Endothelial cell of umbilical vein (primary cell): ENCODE data around the gene TANGO2. TPM values are rescaled to one million over a fixed set of nuclear protein-coding genes. Genes with fewer than 3 reads are reported as not detected.

Source experiments
- BruUV-seq: library from RNA; stranded (reverse); fragments of 400-500 nt; replicated peaks from 2 replicates; lab custom pipeline; 2021; lab: Mats Ljungman, UMichigan
- CTCF ChIA-PET: fragments of 300-600, 350-600 bp; sonication (Branson Sonifier 250); formaldehyde crosslinking; loops from one replicate; lab custom pipeline; 2021; ENCODE audit warnings: antibody characterized with exemption, inconsistent platforms; lab: Charles Lee
- POLR2A ChIA-PET: fragments of 300-600, 350-600 bp; sonication (Branson Sonifier 250); formaldehyde crosslinking; loops from one replicate; lab custom pipeline; 2021; ENCODE audit warnings: antibody characterized with exemption, inconsistent platforms; lab: Charles Lee
- DNase-seq: peaks from one replicate; pipeline ENCODE4 v3.0.0-alpha.2; 2011; ENCODE audit warnings: low read depth, low spot score
- FAIRE-seq: peaks from 2 replicates; lab custom pipeline; 2011; peaks lifted over from hg19 to GRCh38; lab: Jason Lieb, UNC
- H2AFZ ChIP-seq: 2 replicates; pipeline ENCODE4 v1.6.0; 2012; ENCODE audit warnings: low read depth, low read length, control low read depth, inconsistent platforms
- H3K27ac ChIP-seq: 2 replicates; pipeline ENCODE4 v1.5.1; 2011; ENCODE audit warnings: low read depth, mild to moderate bottlenecking, control low read depth, low read length, moderate library complexity; ENCODE audit not compliant: insufficient read depth
- H3K27me3 ChIP-seq, 2 experiments: 2 replicates each; pipeline versions ENCODE4 v1.6.0 to v1.6.1; 2011; ENCODE audit warnings: low read length in 2 of 2, mixed read lengths in 1 of 2; ENCODE audit not compliant: control insufficient read depth in 2 of 2, insufficient read depth in 2 of 2
- H3K36me3 ChIP-seq, 2 experiments: 2 replicates in 1 of 2; 3 replicates in 1 of 2; pipeline ENCODE4 v1.5.1; 2011; ENCODE audit warnings: low read length in 2 of 2, mild to moderate bottlenecking in 1 of 2, moderate library complexity in 1 of 2; ENCODE audit not compliant: control insufficient read depth in 2 of 2, insufficient read depth in 2 of 2; ENCODE audit errors: extremely low read depth in 1 of 2
- H3K4me1 ChIP-seq: 3 replicates; pipeline ENCODE4 v1.5.1; 2011; ENCODE audit warnings: mild to moderate bottlenecking, low read length; ENCODE audit not compliant: control insufficient read depth, insufficient read depth; ENCODE audit errors: extremely low read depth
- H3K4me2 ChIP-seq: 2 replicates; pipeline ENCODE4 v1.6.1; 2011; ENCODE audit warnings: low read length, control low read depth, mixed read lengths; ENCODE audit not compliant: insufficient read depth
- H3K4me3 ChIP-seq, 3 experiments: fragments of 200-600 bp in 1 of 3; sonication (generic), shearing (Covaris generic) in 1 of 3; replicated peaks in 1 of 3; 2 replicates each; pipeline ENCODE4 v1.5.1; 2011 to 2016; ENCODE audit warnings: control low read depth in 3 of 3, low read length in 3 of 3, mild to moderate bottlenecking in 2 of 3, inconsistent platforms in 1 of 3, low read depth in 1 of 3, moderate library complexity in 1 of 3; ENCODE audit not compliant: insufficient read depth in 1 of 3
- H3K79me2 ChIP-seq: 2 replicates; pipeline ENCODE4 v1.6.0; 2012; ENCODE audit warnings: low read length, inconsistent platforms; ENCODE audit not compliant: control insufficient read depth, insufficient read depth
- H3K9ac ChIP-seq: replicated peaks from 2 replicates; pipeline ENCODE3; 2011; ENCODE audit warnings: low read length, control low read depth; ENCODE audit not compliant: insufficient read depth; ENCODE audit errors: extremely low read depth
- H3K9me1 ChIP-seq: replicated peaks from 3 replicates; pipeline ENCODE4 v1.6.0; 2011; ENCODE audit warnings: mild to moderate bottlenecking, low read length; ENCODE audit not compliant: control insufficient read depth, insufficient read depth; ENCODE audit errors: extremely low read depth
- H3K9me3 ChIP-seq: replicated peaks from 2 replicates; pipeline ENCODE4 v1.5.1; 2012; ENCODE audit warnings: low read length, inconsistent platforms; ENCODE audit not compliant: control insufficient read depth, insufficient read depth
- H4K20me1 ChIP-seq: replicated peaks from 2 replicates; pipeline ENCODE3; 2011; ENCODE audit warnings: mild to moderate bottlenecking, low read length; ENCODE audit not compliant: control insufficient read depth, insufficient read depth; ENCODE audit errors: extremely low read depth
- EZH2 ChIP-seq: IDR thresholded peaks from 2 replicates; pipeline ENCODE4 v1.6.1; 2012; ENCODE audit warnings: borderline replicate concordance, low read depth, mild to moderate bottlenecking, moderate library complexity, low read length, inconsistent platforms; ENCODE audit not compliant: severe bottlenecking
- JUN ChIP-seq: IDR thresholded peaks from 2 replicates; pipeline ENCODE4 v1.6.1; 2011; ENCODE audit warnings: borderline replicate concordance, low read depth; ENCODE audit not compliant: insufficient read length, insufficient read depth
- MYC ChIP-seq: IDR thresholded peaks from one replicate; pipeline ENCODE4 v1.6.1; 2011; ENCODE audit warnings: mild to moderate bottlenecking, low read depth, low read length
- POLR2A ChIP-seq: IDR thresholded peaks from 2 replicates; pipeline ENCODE4 v1.6.1; 2012; ENCODE audit warnings: low read depth, mild to moderate bottlenecking, control low read depth, low read length
- dilution Hi-C: fragments of 300-500 bp; cut with MboI; formaldehyde crosslinking; loops from one replicate; pipeline ENCODE4 v1.15.0; 2019; ENCODE audit warnings: low sequenced_read_pairs; ENCODE audit not compliant: extremely low pct_ligation_motif_present
- intact Hi-C: fragments of 100-400 bp; cut with micrococcal nuclease; formaldehyde crosslinking; loops from one replicate; pipeline ENCODE4 v1.10.0; 2022
- polyA plus RNA-seq, 4 experiments: library from polyadenylated mRNA; depleted of rRNA in 3 of 4; stranded (reverse) in 3 of 4; unstranded in 1 of 4; fragments of >200 nt; gene quantifications; 2 replicates each; pipeline versions ENCODE4 v1.2.1 to v1.2.3, GENCODE V29; 2011 to 2012; ENCODE audit warnings: missing spikeins in 1 of 4
- total RNA-seq: library from RNA; stranded (reverse); gene quantifications from 2 replicates; pipeline ENCODE4 v1.2.3, GENCODE V29; 2021
- TF ChIP-seq, protein P1 (sequence below), 2 donors: IDR thresholded peaks; 1 replicate in 1 of 2; 2 replicates in 1 of 2; pipeline ENCODE4 v1.5.1; 2011; ENCODE audit warnings: low read length in 2 of 2, mild to moderate bottlenecking in 2 of 2, moderate library complexity in 2 of 2, control low read depth in 1 of 2, inconsistent platforms in 1 of 2, low read depth in 1 of 2; ENCODE audit not compliant: insufficient read depth in 1 of 2; ENCODE audit errors: extremely low read depth in 1 of 2
- TF ChIP-seq, protein P2 (sequence below): IDR thresholded peaks from 2 replicates; pipeline ENCODE4 v1.6.1; 2011; ENCODE audit not compliant: insufficient read depth, insufficient read length

Gene TANGO2
- total and polyA plus RNA-seq, 2 donors (not counting 3 experiments of a cell fraction or from before 2014, with no cell fraction given), result 40.0 to 49.3 TPM

DNA sequence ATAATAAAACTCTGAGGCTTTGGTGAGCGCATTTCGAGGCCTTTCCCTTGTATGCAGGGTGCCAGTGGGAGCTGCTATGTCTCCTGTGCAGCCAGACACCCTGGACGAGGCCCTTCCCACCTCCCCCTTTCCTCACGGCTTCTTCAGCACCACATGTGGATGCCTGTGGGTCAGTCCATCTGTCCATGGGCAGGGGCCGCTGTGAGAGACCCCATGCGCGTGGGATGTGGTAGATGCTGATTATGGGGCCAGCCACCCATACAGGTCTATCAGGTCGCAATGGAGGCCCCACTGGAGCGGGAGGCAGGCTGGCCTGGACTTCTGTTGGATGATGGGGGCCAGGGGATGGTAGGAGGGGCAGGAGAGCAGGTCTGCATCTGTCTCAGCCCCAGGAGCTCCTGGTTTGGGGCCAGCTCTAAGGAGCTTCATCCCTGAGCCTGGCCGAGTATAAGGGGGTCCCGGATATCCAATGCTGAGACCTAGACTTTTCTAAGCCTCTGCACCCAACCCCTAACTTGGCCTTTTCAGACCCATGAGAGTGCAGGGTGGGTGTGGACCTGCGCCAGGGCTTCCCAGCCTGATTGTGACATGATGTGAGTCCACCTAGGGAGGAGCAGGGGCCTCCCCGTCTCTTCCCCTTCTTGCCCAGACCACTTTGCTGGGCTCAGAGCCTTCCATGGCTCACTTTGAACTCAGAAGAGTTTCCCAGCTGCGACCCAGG lies 45.1 kb downstream of the TANGO2 start:
- ChIA-PET CTCF (no interaction called here), POLR2A (no interaction called here)
- no peak overlapping the region for H3K4me2 ChIP-seq
- H3K27ac ChIP-seq, result no peak overlapping the region
- H3K9ac ChIP-seq, result no peak overlapping the region
- dilution Hi-C loops, result no loop called here
- no peaks in the 10 kb centered on the region for H3K27me3 ChIP-seq
- intact Hi-C loops, result no loop called here
- H3K4me3 ChIP-seq, result no peak overlapping the region
- H3K4me1 ChIP-seq, result peaks cover 12% of the 10 kb centered on the region
- no TSS peak for BruUV-seq
- H3K9me3 ChIP-seq, result no peaks in the 10 kb centered on the region
- H3K79me2 ChIP-seq, result no peaks in the 10 kb centered on the region
- TF ChIP-seq, protein P1, sequence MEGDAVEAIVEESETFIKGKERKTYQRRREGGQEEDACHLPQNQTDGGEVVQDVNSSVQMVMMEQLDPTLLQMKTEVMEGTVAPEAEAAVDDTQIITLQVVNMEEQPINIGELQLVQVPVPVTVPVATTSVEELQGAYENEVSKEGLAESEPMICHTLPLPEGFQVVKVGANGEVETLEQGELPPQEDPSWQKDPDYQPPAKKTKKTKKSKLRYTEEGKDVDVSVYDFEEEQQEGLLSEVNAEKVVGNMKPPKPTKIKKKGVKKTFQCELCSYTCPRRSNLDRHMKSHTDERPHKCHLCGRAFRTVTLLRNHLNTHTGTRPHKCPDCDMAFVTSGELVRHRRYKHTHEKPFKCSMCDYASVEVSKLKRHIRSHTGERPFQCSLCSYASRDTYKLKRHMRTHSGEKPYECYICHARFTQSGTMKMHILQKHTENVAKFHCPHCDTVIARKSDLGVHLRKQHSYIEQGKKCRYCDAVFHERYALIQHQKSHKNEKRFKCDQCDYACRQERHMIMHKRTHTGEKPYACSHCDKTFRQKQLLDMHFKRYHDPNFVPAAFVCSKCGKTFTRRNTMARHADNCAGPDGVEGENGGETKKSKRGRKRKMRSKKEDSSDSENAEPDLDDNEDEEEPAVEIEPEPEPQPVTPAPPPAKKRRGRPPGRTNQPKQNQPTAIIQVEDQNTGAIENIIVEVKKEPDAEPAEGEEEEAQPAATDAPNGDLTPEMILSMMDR (IDR thresholded peaks at IDR 0.05; ENCODE audit: extremely low read depth in 1 of 2, insufficient read depth in 1 of 2, low read depth in 1 of 2, low read length in 2 of 2), result no peak
- TF ChIP-seq EZH2, result no peak
- TF ChIP-seq MYC, result no peak
- TF ChIP-seq, protein P2, sequence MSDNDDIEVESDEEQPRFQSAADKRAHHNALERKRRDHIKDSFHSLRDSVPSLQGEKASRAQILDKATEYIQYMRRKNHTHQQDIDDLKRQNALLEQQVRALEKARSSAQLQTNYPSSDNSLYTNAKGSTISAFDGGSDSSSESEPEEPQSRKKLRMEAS, result no peak
- no peak for TF ChIP-seq POLR2A
- no peak for TF ChIP-seq JUN
- no peak for FAIRE-seq
- H2AFZ ChIP-seq, result no peak overlapping the region
- no peak for DNase-seq
- H3K36me3 ChIP-seq, result peaks cover 2 to 12% of the 10 kb centered on the region in 2 experiments
- H4K20me1 ChIP-seq, result no peaks in the 10 kb centered on the region
- H3K9me1 ChIP-seq, result no peaks in the 10 kb centered on the region
